ENCODE data around the gene PRRG1.
A peak's percentile ranks its signal among the peaks of the same experiment; 100 is the strongest.
"Not testable (repeated sequence)": the region's sequence is repeated elsewhere in the genome, so short reads cannot be mapped to it uniquely, and the experiment has no call there.

Gene PRRG1

DNA sequence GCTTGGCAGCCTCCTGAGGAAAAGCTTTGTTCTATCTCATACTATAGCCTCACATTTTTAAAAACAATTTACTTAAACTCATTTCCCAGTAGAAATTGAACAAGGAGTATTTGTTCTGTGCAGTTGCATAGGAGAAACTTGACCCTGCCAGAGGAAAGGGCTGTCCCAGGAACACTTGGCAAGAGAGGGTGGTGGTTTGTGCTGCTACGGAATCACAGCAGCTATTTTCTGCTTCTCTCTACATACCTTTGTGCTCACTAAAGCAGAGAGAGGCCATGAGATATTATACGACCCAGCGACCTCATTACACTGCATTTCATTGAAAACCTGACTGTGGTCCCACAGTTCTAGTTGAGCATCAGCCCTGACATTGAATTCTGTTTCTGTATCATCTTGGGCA lies 139.2 kb downstream of the PRRG1 start:
- H3K18ac ChIP-seq (ENCODE audit: low read length): no peak overlapping the region
- no peak overlapping the region for H3K27ac ChIP-seq (replicated peaks; ENCODE audit: low read length)
- H2AFZ ChIP-seq (ENCODE audit: low read length): no peak overlapping the region
- H3K9ac ChIP-seq (ENCODE audit: low read depth, low read length, poor library complexity): no peak overlapping the region
- no peak overlapping the region for H3K4me2 ChIP-seq (ENCODE audit: insufficient read depth, low read length, poor library complexity, severe bottlenecking)
- H3K4ac ChIP-seq (ENCODE audit: low read length): no peak overlapping the region
- no peak overlapping the region for H3K14ac ChIP-seq (ENCODE audit: low read length)
- H3K4me3 ChIP-seq (ENCODE audit: low read length in 2 of 2): no peak overlapping the region
- H2BK12ac ChIP-seq (ENCODE audit: low read length): no peak overlapping the region
- H2BK5ac ChIP-seq (ENCODE audit: low read length): no peak overlapping the region
- no CpG with 5 or more reads among the region's 3 CpGs for WGBS, 2 donors (ENCODE audit: extremely low coverage in 2 of 2, insufficient read length in 2 of 2, insufficient replicate concordance in 1 of 2)
- H2BK15ac ChIP-seq (ENCODE audit: low read length): no peak overlapping the region
- H3K36me3 ChIP-seq (replicated peaks in 1 of 2; ENCODE audit: control insufficient read depth in 2 of 2, insufficient read depth in 2 of 2, low read length in 2 of 2): no peaks in the 10 kb centered on the region
- no peak overlapping the region for H4K8ac ChIP-seq (ENCODE audit: low read depth, low read length)
- no peak overlapping the region for H3K23ac ChIP-seq (ENCODE audit: low read depth, low read length, poor library complexity)
- no peak overlapping the region for H2AK5ac ChIP-seq (ENCODE audit: low read depth, low read length)
- H4K91ac ChIP-seq (ENCODE audit: low read depth, low read length, poor library complexity): no peak overlapping the region
- H2BK120ac ChIP-seq (ENCODE audit: low read depth, low read length): no peak overlapping the region
- H3K79me1 ChIP-seq (ENCODE audit: low read depth, low read length): no peaks in the 10 kb centered on the region
- H3K27me3 ChIP-seq (ENCODE audit: control insufficient read depth in 3 of 3, insufficient read depth in 3 of 3, low read depth in 1 of 3, low read length in 3 of 3): no peaks in the 10 kb centered on the region
- no peaks in the 10 kb centered on the region for H3K9me3 ChIP-seq (replicated peaks in 1 of 2; ENCODE audit: control insufficient read depth in 2 of 2, insufficient read depth in 1 of 2, low read depth in 1 of 2, low read length in 2 of 2)
- no peaks in the 10 kb centered on the region for H3K4me1 ChIP-seq (ENCODE audit: control insufficient read depth in 2 of 2, insufficient read depth in 1 of 2, low read depth in 1 of 2, low read length in 2 of 2)
- DNase-seq (ENCODE audit: low spot score): no peak

DNA sequence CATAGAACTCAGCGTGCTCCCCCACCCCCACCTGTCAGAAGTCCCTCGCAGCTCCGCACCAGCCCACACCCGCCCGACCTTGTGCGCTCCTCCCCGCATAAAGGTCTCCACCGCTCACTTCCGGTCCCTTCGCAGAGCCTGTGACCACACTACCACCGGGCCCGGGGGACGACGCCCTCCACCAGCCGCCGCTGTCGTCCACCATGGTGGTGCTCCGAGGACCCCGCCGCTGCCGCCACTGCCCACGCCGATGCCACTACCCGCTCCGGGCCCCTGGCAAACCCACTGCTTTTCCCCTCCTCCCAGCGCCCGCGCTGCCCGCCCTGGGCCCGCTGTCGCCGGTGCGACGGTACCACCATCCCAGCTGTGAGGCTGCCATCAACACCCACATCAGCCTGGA lies 142.5 kb downstream of the PRRG1 start:
- Histone ChIP-seq H4K91ac (ENCODE audit: low read depth, low read length, poor library complexity) (no peak overlapping the region), H3K4me1 (ENCODE audit: control insufficient read depth in 2 of 2, insufficient read depth in 1 of 2, low read depth in 1 of 2, low read length in 2 of 2) (no peaks in the 10 kb centered on the region), H3K79me1 (ENCODE audit: low read depth, low read length) (no peaks in the 10 kb centered on the region), H3K9me3 (replicated peaks in 1 of 2; ENCODE audit: control insufficient read depth in 2 of 2, insufficient read depth in 1 of 2, low read depth in 1 of 2, low read length in 2 of 2) (no peaks in the 10 kb centered on the region), H2BK15ac (ENCODE audit: low read length) (no peak overlapping the region), H2BK12ac (ENCODE audit: low read length) (no peak overlapping the region), H3K4ac (ENCODE audit: low read length) (no peak overlapping the region), H3K9ac (ENCODE audit: low read depth, low read length, poor library complexity) (no peak overlapping the region), H2AFZ (ENCODE audit: low read length) (no peak overlapping the region), H3K18ac (ENCODE audit: low read length) (no peak overlapping the region), H2BK120ac (ENCODE audit: low read depth, low read length) (no peak overlapping the region), H3K4me2 (ENCODE audit: insufficient read depth, low read length, poor library complexity, severe bottlenecking) (no peak overlapping the region), H2AK5ac (ENCODE audit: low read depth, low read length) (no peak overlapping the region), H3K27ac (replicated peaks; ENCODE audit: low read length) (no peak overlapping the region), H3K36me3 (replicated peaks in 1 of 2; ENCODE audit: control insufficient read depth in 2 of 2, insufficient read depth in 2 of 2, low read length in 2 of 2) (no peaks in the 10 kb centered on the region), H3K4me3 (ENCODE audit: low read length in 2 of 2) (no peak overlapping the region), H3K23ac (ENCODE audit: low read depth, low read length, poor library complexity) (no peak overlapping the region), H3K27me3 (ENCODE audit: control insufficient read depth in 3 of 3, insufficient read depth in 3 of 3, low read depth in 1 of 3, low read length in 3 of 3) (no peaks in the 10 kb centered on the region), H4K8ac (ENCODE audit: low read depth, low read length) (no peak overlapping the region), H2BK5ac (ENCODE audit: low read length) (no peak overlapping the region), H3K14ac (ENCODE audit: low read length) (no peak overlapping the region)
- DNase-seq (ENCODE audit: low spot score): no peak
- no CpG with 5 or more reads among the region's 34 CpGs for WGBS, 2 donors (ENCODE audit: extremely low coverage in 2 of 2, insufficient read length in 2 of 2, insufficient replicate concordance in 1 of 2)

GRCh38 chrX:37495760-37496159 lies 146.6 kb downstream of the PRRG1 start:
- H2BK15ac ChIP-seq (ENCODE audit: low read length); H3K27ac ChIP-seq (replicated peaks; ENCODE audit: low read length); H3K27me3 ChIP-seq (ENCODE audit: control insufficient read depth in 3 of 3, insufficient read depth in 3 of 3, low read depth in 1 of 3, low read length in 3 of 3); H3K36me3 ChIP-seq (replicated peaks in 1 of 2; ENCODE audit: control insufficient read depth in 2 of 2, insufficient read depth in 2 of 2, low read length in 2 of 2); H3K18ac ChIP-seq (ENCODE audit: low read length); H2BK5ac ChIP-seq (ENCODE audit: low read length); H2BK12ac ChIP-seq (ENCODE audit: low read length); H4K8ac ChIP-seq (ENCODE audit: low read depth, low read length); H3K4me2 ChIP-seq (ENCODE audit: insufficient read depth, low read length, poor library complexity, severe bottlenecking); H3K4ac ChIP-seq (ENCODE audit: low read length); H2AK5ac ChIP-seq (ENCODE audit: low read depth, low read length); H2AFZ ChIP-seq (ENCODE audit: low read length); H3K4me3 ChIP-seq (ENCODE audit: low read length in 2 of 2); H3K23ac ChIP-seq (ENCODE audit: low read depth, low read length, poor library complexity); H3K9me3 ChIP-seq (replicated peaks in 1 of 2; ENCODE audit: control insufficient read depth in 2 of 2, insufficient read depth in 1 of 2, low read depth in 1 of 2, low read length in 2 of 2); H2BK120ac ChIP-seq (ENCODE audit: low read depth, low read length); H3K4me1 ChIP-seq (ENCODE audit: control insufficient read depth in 2 of 2, insufficient read depth in 1 of 2, low read depth in 1 of 2, low read length in 2 of 2); H3K9ac ChIP-seq (ENCODE audit: low read depth, low read length, poor library complexity); H4K91ac ChIP-seq (ENCODE audit: low read depth, low read length, poor library complexity); H3K79me1 ChIP-seq (ENCODE audit: low read depth, low read length); H3K14ac ChIP-seq (ENCODE audit: low read length): not testable (repeated sequence)
- peak; percentile 0 for DNase-seq (ENCODE audit: low spot score)
- no CpG with 5 or more reads among the region's 2 CpGs for WGBS, 2 donors (ENCODE audit: extremely low coverage in 2 of 2, insufficient read length in 2 of 2, insufficient replicate concordance in 1 of 2)

DNA sequence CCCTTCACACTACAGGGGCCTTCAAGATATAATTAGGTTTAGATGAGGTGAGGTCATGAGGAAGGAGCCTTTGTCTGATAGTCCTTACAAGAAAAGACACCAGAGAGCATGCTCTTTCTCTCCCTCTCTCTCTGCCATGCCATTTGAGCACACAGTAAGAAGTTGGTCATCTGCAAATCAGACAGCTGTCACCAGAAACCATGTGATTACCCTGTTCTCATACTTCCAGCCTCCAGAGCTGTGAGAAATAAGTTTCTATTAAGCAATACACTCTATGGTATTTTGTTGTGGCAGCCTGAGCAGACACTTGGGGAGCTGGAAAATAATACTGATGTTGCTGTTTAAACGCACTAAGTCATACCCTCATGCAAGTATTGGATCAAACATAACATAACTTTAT lies 148.0 kb downstream of the PRRG1 start:
- H2AFZ ChIP-seq (ENCODE audit: low read length); H3K79me1 ChIP-seq (ENCODE audit: low read depth, low read length); H2BK120ac ChIP-seq (ENCODE audit: low read depth, low read length); H3K36me3 ChIP-seq (replicated peaks in 1 of 2; ENCODE audit: control insufficient read depth in 2 of 2, insufficient read depth in 2 of 2, low read length in 2 of 2); H3K4me3 ChIP-seq (ENCODE audit: low read length in 2 of 2); H4K91ac ChIP-seq (ENCODE audit: low read depth, low read length, poor library complexity); H4K8ac ChIP-seq (ENCODE audit: low read depth, low read length); H3K23ac ChIP-seq (ENCODE audit: low read depth, low read length, poor library complexity); H3K27me3 ChIP-seq (ENCODE audit: control insufficient read depth in 3 of 3, insufficient read depth in 3 of 3, low read depth in 1 of 3, low read length in 3 of 3); H3K4ac ChIP-seq (ENCODE audit: low read length); H3K4me1 ChIP-seq (ENCODE audit: control insufficient read depth in 2 of 2, insufficient read depth in 1 of 2, low read depth in 1 of 2, low read length in 2 of 2); H2BK5ac ChIP-seq (ENCODE audit: low read length); H2AK5ac ChIP-seq (ENCODE audit: low read depth, low read length); H3K9ac ChIP-seq (ENCODE audit: low read depth, low read length, poor library complexity); H2BK15ac ChIP-seq (ENCODE audit: low read length); H3K27ac ChIP-seq (replicated peaks; ENCODE audit: low read length); H3K18ac ChIP-seq (ENCODE audit: low read length); DNase-seq (ENCODE audit: low spot score); H3K14ac ChIP-seq (ENCODE audit: low read length); H3K4me2 ChIP-seq (ENCODE audit: insufficient read depth, low read length, poor library complexity, severe bottlenecking); H3K9me3 ChIP-seq (replicated peaks in 1 of 2; ENCODE audit: control insufficient read depth in 2 of 2, insufficient read depth in 1 of 2, low read depth in 1 of 2, low read length in 2 of 2); H2BK12ac ChIP-seq (ENCODE audit: low read length): not testable (repeated sequence)
- WGBS, 2 donors (ENCODE audit: extremely low coverage in 2 of 2, insufficient read length in 2 of 2, insufficient replicate concordance in 1 of 2): no CpG with 5 or more reads among the region's 1 CpG
